Right lung (tissue), 5 donors: Measurements from ENCODE around the gene BICD2. TPM values are rescaled to one million over a fixed set of nuclear protein-coding genes. Genes with fewer than 3 reads are reported as not detected.
A peak's percentile ranks its signal among the peaks of the same experiment; 100 is the strongest.

Experiments used
- DNase-seq, 2 donors: peaks; one replicate each; pipeline ENCODE4 v3.0.0-alpha.2; 2013
- polyA plus RNA-seq, 5 donors: library from polyadenylated mRNA; unstranded; fragments of 120-200 nt; gene quantifications; one replicate each; pipeline versions ENCODE4 v1.2.1 to v1.2.3, GENCODE V29; 2013; ENCODE audit warnings: inconsistent platforms in 1 of 5, low replicate concordance in 1 of 5; ENCODE audit not compliant: insufficient read length in 5 of 5, insufficient read depth in 1 of 5

The BICD2 gene
- polyA plus RNA-seq, 5 donors: 23.2 to 27.0 (median 25.4) TPM

- no peak for DNase-seq
These were observed 35.5 kb downstream of the BICD2 start for GRCh38 chr9:92728831-92729734.

DNA sequence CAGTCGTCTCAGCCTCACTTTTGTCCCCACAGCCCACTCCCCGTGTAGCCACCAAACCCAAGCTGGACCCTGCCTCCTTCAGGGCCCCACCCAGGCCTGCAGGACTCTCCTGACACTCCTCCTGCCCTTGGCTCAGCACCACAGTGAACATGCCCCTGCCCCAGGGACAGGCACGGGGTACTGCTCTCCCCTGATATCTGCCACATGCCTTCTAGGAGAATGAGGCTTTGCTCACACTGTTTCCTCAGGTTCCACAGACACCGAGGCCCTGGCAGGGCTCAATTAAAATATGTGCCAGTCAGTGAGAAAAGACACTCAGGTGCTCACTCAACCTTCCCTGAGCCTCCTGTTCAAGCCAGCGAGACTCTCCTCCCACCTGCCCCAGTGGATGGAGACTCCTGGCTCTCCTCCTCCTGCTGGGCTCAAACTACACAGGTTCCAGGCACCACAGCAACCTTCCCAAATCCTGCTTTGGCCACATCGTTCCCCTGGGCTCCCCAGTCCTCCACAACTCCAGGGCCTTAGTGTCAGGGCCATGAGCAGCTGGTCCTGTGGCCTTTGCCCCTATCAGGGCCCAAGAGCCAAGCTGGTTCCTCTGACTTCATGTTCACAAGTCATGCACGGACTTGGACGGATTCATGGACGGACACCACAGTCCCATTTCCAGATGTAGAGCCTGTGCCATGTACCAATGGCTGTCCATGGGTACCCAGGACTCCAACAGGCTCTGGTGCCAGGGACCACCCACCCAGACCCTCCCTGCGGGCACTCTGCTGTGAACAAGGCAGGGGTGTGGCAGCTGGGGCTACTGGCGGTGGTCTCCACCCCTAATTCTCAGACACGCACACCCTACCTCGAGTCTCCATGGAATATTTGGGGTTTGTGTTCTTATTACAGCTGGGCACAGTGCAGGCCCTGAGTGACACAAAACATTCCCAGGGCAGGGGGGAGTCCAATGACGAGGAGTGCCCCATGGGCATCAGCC lies 36.6 kb downstream of the BICD2 start:
- no peak for DNase-seq

DNA sequence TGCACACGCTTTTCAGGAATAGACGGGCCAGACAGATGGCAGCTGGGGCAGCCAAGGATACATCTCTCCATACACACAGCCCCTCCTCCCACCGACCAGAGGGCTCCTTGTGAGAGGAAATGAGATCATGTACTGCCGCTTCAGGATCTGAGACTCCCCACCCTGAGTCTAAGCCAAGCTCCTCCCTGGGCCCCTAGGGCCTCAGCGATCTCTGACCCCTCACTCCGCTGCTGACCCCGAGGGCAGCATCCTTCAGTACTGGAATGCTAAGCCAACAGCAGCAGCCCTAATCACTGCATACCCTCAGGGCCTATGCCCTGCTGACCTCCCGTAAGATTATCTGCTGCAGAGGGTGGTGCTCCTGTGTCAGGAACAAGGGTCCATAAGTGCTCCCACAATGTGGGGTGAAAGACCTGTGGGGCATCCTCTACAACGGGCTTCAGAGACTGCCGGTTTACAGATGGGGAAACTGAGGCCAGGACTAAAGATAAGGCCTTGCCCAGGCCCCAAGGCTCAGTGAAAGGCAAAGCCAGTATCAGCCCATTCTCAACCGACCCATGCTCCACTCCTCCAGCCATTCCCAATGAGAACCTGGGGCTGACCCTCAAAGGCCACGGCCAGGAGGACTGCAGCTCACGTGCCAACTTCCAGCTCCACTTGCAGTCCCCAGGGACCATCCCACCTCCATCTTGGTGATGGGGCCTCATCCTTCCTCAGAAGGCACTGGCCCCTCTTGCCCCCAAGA lies 37.5 kb downstream of the BICD2 start:
- DNase-seq: no peak

- no peak for DNase-seq
These were observed 38.3 kb downstream of the BICD2 start for GRCh38 chr9:92726348-92726747.

GRCh38 chr9:92725766-92726165 lies 38.9 kb downstream of the BICD2 start:
- DNase-seq: no peak

DNA sequence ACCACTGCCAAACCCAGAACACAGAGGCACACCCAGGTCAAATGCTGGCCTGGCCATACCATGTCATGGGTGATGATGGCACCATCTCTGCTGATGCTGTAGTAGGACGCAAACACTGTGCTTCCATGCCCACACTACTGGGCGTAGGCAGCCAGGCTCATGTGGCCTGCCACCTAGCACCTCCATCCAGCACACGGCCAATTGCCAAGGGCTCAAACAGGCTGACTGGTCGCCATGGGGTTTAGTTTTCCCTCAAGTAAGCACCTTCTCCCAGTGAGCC lies 39.4 kb downstream of the BICD2 start:
- DNase-seq: no peak

DNA sequence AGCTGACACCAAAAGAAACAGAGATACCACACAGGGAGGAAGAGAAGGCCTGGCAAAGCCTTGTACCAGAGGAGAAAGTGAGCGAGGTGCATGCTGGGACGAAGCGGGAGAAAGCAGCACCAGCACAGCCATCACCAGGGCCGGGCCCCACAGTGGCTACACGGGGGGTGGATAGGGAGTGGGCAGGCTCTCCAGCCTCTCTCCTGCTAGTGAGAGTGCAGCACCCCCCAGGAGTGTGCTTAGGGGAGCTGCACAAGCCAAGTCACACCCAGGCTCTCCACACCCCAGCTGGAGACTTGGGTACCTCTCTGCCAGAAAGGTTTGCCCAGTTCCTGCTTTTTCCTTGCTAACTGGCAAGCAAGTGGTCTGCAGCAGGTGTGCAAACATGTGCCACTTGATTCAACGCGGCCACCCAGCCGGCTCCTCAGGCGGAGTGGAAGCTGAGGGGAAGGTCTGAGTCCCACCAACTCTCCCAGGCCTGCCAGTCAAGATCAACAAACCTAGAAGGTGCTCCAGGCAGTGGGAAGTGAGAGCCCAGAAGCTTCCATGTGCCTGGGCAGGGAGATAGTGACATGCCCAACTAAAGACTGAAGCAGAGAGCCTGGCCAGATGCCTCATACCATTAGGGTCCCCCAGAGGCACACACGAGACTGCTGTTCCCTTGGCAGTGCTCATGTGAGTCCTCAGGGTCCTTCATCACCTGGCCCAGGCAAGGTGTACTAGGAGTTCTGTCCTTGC lies 39.9 kb downstream of the BICD2 start:
- no peak for DNase-seq

DNA sequence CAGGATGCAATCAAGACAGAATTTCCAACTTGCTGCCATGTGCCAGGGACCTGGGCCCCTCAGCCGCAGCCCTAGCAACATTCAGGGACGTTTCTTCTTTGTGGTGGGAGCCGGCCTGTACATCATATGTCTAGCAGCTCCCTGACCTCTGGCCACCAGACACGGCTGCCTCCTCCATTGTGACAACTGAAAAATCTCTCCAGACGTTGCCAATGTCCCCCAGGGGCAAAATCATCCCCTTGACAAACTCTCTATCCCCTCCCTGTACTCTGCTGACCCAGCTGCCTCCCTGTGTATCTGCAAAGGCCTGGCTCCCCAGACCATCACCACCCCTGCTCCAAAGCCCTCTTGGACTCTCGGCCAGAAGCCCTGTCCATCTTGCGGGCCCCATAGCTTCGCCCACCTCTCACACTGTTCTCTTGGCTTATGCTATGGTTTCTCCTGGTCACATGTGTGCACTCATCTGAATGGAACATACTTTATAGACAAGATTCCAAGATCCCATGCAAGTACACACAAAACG lies 40.8 kb downstream of the BICD2 start:
- no peak for DNase-seq

DNA sequence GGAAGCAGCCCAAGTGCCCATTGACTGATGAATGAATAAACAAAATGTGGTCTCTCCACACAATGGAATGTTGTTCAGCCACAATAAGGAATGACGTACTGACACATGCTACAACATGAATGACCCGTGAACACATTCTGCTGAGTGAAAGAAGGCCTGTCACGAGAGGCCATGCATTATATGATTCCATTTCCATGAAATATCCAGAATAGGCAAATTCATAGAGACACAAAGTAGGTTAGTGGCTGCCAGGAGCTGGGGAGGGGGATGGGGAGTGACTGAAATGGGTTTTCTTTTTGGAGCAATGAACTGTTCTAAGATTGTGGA lies 41.4 kb downstream of the BICD2 start:
- DNase-seq: peak; percentile 43 to 44

- DNase-seq: no peak
These were observed 42.0 kb downstream of the BICD2 start for GRCh38 chr9:92722386-92723298.

DNA sequence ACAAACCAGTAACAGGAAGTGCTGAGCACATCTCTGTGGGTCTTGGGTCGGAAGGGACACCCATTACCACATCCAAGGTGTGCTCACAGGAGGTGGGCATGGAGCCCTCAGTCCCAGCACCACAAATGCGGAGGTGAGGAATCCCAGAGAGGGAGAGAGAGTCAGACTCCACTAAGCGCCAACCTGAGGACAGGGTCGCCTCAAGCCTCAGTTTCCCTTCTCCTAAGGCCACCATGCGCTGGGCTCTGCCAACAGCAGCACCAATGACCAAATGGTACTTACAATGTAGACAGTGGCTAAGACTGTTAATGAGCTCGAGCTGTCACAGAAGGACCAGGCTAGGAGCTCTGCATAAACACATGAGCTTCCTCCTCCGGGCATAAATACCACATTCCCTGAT lies 43.1 kb downstream of the BICD2 start:
- DNase-seq: no peak

DNA sequence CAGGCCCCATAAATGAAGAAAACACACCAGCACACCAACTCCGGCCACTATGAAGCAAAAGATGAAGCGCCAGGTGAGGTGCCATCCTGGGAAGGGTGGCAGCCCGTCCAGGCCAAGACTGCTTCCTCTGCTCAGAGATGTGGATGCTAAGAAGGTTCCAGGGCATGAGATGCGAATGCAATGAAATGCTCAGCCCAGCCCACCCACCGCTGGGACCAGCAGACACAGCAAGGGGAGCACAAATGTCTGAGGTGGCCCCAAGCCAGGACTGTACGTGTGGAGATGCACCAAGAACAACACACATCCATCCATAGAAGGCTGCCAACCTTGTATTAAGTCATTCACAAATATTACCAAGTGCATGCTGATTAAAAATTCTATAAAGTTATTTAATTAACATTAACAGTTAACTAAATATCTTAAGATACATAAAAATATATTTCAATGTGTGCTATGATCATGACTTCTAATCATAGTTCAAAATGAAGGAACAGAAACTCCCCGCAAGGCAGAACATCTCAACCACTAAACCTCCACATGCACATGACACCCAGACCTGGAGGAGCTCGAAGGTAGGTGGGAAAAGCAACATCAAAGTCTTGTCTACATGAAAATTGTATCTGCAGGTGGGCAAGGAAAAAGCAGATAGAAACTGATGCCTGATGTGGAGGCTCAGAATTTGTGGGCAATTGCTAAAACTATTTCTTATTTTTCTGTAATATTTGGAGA lies 43.7 kb downstream of the BICD2 start:
- no peak for DNase-seq

GRCh38 chr9:92720209-92720765 lies 44.3 kb downstream of the BICD2 start:
- DNase-seq: no peak

DNA sequence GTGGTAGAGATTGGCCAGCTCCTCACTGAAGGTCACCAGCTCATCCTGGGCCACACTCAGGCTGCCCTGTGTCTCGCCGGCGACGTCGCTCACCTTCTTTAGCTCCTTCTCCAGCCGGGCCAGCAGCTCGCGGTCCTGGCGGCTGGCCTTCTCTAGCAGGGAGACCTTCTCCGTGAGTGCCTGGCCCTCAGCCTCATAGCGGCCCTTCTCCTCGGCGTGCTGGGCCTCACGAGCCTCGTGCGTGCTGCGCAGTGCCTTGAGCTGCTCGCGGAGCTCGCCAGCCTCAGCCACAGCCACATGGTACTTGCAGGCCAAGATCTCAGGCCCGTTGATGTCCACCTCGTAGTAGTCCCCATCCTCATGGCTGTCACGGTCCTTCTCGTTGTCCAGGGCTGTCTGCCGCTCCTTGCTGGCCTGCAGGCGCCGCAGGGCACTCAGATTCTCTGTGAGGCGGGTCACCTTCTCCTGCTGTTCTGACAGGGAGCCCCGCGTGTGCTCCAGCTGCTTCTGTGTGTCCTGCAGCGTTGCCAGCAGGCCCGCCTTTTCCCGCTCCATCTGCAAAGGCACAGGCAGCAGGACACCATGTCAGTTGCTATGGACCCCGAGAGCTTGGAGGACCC lies 45.5 kb downstream of the BICD2 start:
- DNase-seq: no peak

DNA sequence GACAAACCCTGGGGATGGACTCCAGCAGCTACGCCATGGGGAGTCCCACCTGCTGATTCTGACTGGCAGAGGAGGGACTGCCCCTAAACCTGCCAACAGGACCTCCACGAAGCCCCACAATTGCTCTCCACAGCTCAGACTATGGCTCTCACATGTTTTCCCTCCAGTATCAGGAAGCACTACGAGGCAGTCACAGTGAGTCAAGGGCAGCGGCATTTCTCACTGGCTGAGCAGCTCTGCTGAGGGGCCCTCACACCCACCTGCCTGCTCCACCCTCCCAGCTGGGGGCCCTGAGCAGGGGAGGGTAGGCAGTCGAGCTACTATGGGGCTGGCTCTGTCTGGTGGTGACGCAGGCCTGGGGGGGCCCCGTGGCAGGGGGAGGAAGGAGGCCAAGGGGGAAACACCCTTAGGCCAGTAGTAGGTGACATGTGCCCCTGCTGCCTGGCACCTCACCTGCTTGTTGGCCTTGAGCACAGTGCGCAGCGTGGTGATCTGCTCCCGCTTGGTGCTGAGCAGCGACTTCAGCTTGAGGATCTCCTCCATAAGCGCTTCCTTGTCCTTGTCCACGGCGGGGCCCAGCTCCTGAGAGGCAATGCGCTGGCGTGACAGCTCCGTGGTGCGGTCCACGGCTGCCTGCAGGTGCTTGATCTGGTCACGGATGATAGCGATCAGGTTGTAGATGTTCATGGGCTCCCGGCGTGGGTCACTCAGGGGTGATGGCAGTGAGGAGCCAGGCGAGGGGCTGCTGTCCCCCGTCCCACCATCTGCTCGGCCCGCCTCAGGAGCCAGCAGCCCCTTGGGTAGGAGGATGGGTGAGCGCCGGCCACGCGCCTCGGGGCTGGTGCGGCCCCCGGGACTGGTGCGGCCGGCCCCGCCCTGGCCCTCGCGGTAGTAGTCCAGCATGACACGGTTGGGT lies 46.3 kb downstream of the BICD2 start:
- DNase-seq: no peak

GRCh38 chr9:92717201-92718085 lies 47.2 kb downstream of the BICD2 start:
- DNase-seq: no peak
